Keratinocyte (primary cell): Measurements from ENCODE around the gene UBE2D3. TPM values are rescaled to one million over a fixed set of nuclear protein-coding genes. Genes with fewer than 3 reads are reported as not detected.

Source experiments
- DNase-seq: peaks from one replicate; pipeline ENCODE4 v3.0.0-alpha.2; 2011; ENCODE audit warnings: low read depth, missing footprints, low spot score
- FAIRE-seq: peaks from 2 replicates; lab custom pipeline; 2011; peaks lifted over from hg19 to GRCh38; lab: Jason Lieb, UNC
- H2AFZ ChIP-seq: 2 replicates; pipeline ENCODE4 v1.6.0; 2012; ENCODE audit warnings: low read length, control low read depth, inconsistent platforms; ENCODE audit not compliant: control insufficient read depth
- H3K27ac ChIP-seq: 2 replicates; pipeline ENCODE4 v1.5.1; 2011; ENCODE audit warnings: low read length; ENCODE audit not compliant: control insufficient read depth, insufficient read depth
- H3K27me3 ChIP-seq: 3 replicates; pipeline ENCODE4 v1.6.0; 2011; ENCODE audit warnings: low read length; ENCODE audit not compliant: control insufficient read depth, insufficient read depth; ENCODE audit errors: extremely low read depth
- H3K36me3 ChIP-seq, 2 experiments: 2 replicates in 1 of 2; 3 replicates in 1 of 2; pipeline ENCODE4 v1.5.1; 2011; ENCODE audit warnings: low read length in 2 of 2, mild to moderate bottlenecking in 1 of 2; ENCODE audit not compliant: control insufficient read depth in 2 of 2, insufficient read depth in 2 of 2; ENCODE audit errors: extremely low read depth in 1 of 2
- H3K4me1 ChIP-seq: 3 replicates; pipeline ENCODE4 v1.5.1; 2011; ENCODE audit warnings: low read length; ENCODE audit not compliant: control insufficient read depth, insufficient read depth; ENCODE audit errors: extremely low read depth
- H3K4me2 ChIP-seq: 3 replicates; pipeline ENCODE4 v1.6.0; 2011; ENCODE audit warnings: low read depth, low read length; ENCODE audit not compliant: control insufficient read depth, insufficient read depth; ENCODE audit errors: extremely low read depth
- H3K4me3 ChIP-seq, 3 experiments: fragments of 200-600 bp in 1 of 3; sonication (generic) in 1 of 3; 2 replicates in 2 of 3; 3 replicates in 1 of 3; pipeline ENCODE4 v1.5.1; 2011 to 2016; ENCODE audit warnings: low read length in 3 of 3, mild to moderate bottlenecking in 3 of 3, control low read depth in 2 of 3, inconsistent platforms in 1 of 3, low read depth in 1 of 3, mixed read lengths in 1 of 3, mixed run types in 1 of 3, moderate library complexity in 1 of 3; ENCODE audit not compliant: control insufficient read depth in 2 of 3, insufficient read depth in 2 of 3; ENCODE audit errors: extremely low read depth in 1 of 3
- H3K79me2 ChIP-seq: 2 replicates; pipeline ENCODE4 v1.6.0; 2012; ENCODE audit warnings: low read length; ENCODE audit not compliant: control insufficient read depth, insufficient read depth
- H3K9ac ChIP-seq: 3 replicates; pipeline ENCODE4 v1.6.0; 2011; ENCODE audit warnings: low read length; ENCODE audit not compliant: control insufficient read depth, insufficient read depth; ENCODE audit errors: extremely low read depth
- H3K9me1 ChIP-seq: 3 replicates; pipeline ENCODE4 v1.6.0; 2011; ENCODE audit warnings: low read length; ENCODE audit not compliant: control insufficient read depth, insufficient read depth; ENCODE audit errors: extremely low read depth
- H3K9me3 ChIP-seq: 2 replicates; pipeline ENCODE4 v1.5.1; 2012; ENCODE audit warnings: low read depth, low read length; ENCODE audit not compliant: control insufficient read depth
- H4K20me1 ChIP-seq: 3 replicates; pipeline ENCODE4 v1.6.0; 2011; ENCODE audit warnings: low read length; ENCODE audit not compliant: control insufficient read depth, insufficient read depth; ENCODE audit errors: extremely low read depth
- CTCF ChIP-seq, 3 experiments: IDR thresholded peaks in 1 of 3; conservative IDR thresholded peaks in 1 of 3; optimal IDR thresholded peaks in 1 of 3; 2 replicates in 2 of 3; 3 replicates in 1 of 3; pipeline versions ENCODE3 to v1.5.1; 2011; ENCODE audit warnings: low read length in 3 of 3, mild to moderate bottlenecking in 3 of 3, moderate library complexity in 2 of 3, control low read depth in 1 of 3, inconsistent platforms in 1 of 3; ENCODE audit not compliant: insufficient read depth in 2 of 3; ENCODE audit errors: extremely low read depth in 1 of 3
- EZH2 ChIP-seq: IDR thresholded peaks from one replicate; pipeline ENCODE4 v1.6.1; 2012; ENCODE audit warnings: inconsistent platforms, mild to moderate bottlenecking, low read length, moderate library complexity
- dilution Hi-C: fragments of 300-500 bp; cut with MboI; formaldehyde crosslinking; loops from one replicate; pipeline ENCODE4 v1.7.0; 2020; ENCODE audit warnings: low sequenced_read_pairs; ENCODE audit not compliant: extremely low pct_ligation_motif_present
- polyA plus RNA-seq, 5 experiments: library from polyadenylated mRNA; depleted of rRNA in 3 of 5; stranded (reverse) in 3 of 5; stranded (forward) in 1 of 5; unstranded in 1 of 5; fragments of >200 nt; gene quantifications; 1 replicate in 1 of 5; 2 replicates in 3 of 5; 3 replicates in 1 of 5; pipeline versions ENCODE4 v1.2.1 to v1.2.3, GENCODE V29; 2011 to 2012; ENCODE audit warnings: missing spikeins in 2 of 5, low read depth in 1 of 5, low replicate concordance in 1 of 5

The UBE2D3 gene
- polyA plus RNA-seq, 1 donor (not counting 4 experiments of a cell fraction or from before 2014, with no cell fraction given) = 567 TPM

GRCh38 chr4:102779204-102779603, 48.1 kb downstream of the UBE2D3 start:
- Histone ChIP-seq H3K36me3 (no peaks in the 10 kb centered on the region), H4K20me1 (no peaks in the 10 kb centered on the region), H3K79me2 (no peaks in the 10 kb centered on the region), H3K9me3 (no peaks in the 10 kb centered on the region), H3K4me1 (no peaks in the 10 kb centered on the region), H3K9me1 (no peaks in the 10 kb centered on the region), H3K27ac (no peak overlapping the region), H3K9ac (no peak overlapping the region), H3K4me2 (no peak overlapping the region), H2AFZ (no peak overlapping the region), H3K27me3 (no peaks in the 10 kb centered on the region), H3K4me3 (no peak overlapping the region)
- TF ChIP-seq CTCF (optimal IDR thresholded peaks at IDR 0.05 in 1 of 3, IDR thresholded peaks at IDR 0.05 in 1 of 3, conservative IDR thresholded peaks at IDR 0.05 in 1 of 3; ENCODE audit: extremely low read depth in 1 of 3, insufficient read depth in 2 of 3, low read length in 3 of 3) (no peak), EZH2 (no peak)
- no peak for DNase-seq
- dilution Hi-C loops = no loop called here
- FAIRE-seq = no peak

GRCh38 chr4:102778720-102779119, 48.6 kb downstream of the UBE2D3 start:
- Histone ChIP-seq H3K9me1 (no peaks in the 10 kb centered on the region), H3K9ac (no peak overlapping the region), H3K27me3 (no peaks in the 10 kb centered on the region), H4K20me1 (no peaks in the 10 kb centered on the region), H3K36me3 (no peaks in the 10 kb centered on the region), H3K9me3 (no peaks in the 10 kb centered on the region), H3K4me3 (no peak overlapping the region), H3K4me1 (no peaks in the 10 kb centered on the region), H3K27ac (no peak overlapping the region), H3K4me2 (no peak overlapping the region), H3K79me2 (no peaks in the 10 kb centered on the region), H2AFZ (no peak overlapping the region)
- dilution Hi-C loops = no loop called here
- TF ChIP-seq EZH2 (no peak), CTCF (optimal IDR thresholded peaks at IDR 0.05 in 1 of 3, IDR thresholded peaks at IDR 0.05 in 1 of 3, conservative IDR thresholded peaks at IDR 0.05 in 1 of 3; ENCODE audit: extremely low read depth in 1 of 3, insufficient read depth in 2 of 3, low read length in 3 of 3) (no peak)
- FAIRE-seq (no peak), DNase-seq (no peak)
